ENCODE data around the gene NEB.

NEB gene

DNA sequence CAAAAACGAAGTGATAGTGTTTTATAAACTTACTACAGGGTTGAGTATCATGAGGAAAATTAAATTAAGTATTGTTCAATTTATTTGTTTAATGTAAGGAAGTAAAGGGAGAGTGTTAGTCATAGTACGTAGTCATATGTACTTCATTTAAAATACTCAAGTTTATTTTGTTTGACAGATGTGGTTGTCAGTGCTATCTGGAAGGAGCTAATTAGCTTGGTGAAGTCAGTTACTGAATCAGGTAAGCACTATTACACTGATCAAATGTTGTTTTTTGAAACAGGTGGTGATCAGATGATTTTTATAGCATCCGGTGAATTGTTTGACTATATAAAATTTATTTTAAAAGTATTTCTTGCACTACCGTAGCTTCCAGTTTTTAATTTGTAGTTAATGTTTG, 295.8 kb downstream of the NEB start:
- DNase-seq = no peak

DNA sequence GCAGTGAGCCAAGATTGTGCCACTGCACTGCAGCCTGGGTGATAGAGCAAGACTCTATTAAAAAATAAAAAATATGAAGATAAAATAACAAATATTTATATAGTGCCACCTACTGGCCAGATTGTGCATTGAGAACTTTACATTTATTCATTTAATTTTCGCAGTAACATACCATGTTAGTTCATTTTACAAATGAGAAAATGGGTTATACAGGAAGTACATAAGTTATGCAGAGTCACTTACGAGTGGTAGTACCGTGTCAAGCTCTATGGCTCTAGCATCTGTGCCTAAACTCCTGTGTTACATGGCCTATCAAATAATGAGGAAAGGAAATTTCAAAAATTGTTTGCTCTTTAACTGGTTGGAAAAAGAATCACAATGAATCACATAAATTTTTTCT, 296.6 kb downstream of the NEB start:
- DNase-seq = no peak
